Stimulated activated CD4-positive, alpha-beta T cell treated with anti-CD3 and anti-CD28 coated beads, Interleukin-4, amount 100 ng/mL, for 4 hours (primary cell): Measurements from ENCODE around the gene MME.

Experiments used
- DNase-seq, 2 experiments: peaks; one replicate each; pipeline ENCODE4 v3.0.0-alpha.2; 2020

The MME gene

DNA sequence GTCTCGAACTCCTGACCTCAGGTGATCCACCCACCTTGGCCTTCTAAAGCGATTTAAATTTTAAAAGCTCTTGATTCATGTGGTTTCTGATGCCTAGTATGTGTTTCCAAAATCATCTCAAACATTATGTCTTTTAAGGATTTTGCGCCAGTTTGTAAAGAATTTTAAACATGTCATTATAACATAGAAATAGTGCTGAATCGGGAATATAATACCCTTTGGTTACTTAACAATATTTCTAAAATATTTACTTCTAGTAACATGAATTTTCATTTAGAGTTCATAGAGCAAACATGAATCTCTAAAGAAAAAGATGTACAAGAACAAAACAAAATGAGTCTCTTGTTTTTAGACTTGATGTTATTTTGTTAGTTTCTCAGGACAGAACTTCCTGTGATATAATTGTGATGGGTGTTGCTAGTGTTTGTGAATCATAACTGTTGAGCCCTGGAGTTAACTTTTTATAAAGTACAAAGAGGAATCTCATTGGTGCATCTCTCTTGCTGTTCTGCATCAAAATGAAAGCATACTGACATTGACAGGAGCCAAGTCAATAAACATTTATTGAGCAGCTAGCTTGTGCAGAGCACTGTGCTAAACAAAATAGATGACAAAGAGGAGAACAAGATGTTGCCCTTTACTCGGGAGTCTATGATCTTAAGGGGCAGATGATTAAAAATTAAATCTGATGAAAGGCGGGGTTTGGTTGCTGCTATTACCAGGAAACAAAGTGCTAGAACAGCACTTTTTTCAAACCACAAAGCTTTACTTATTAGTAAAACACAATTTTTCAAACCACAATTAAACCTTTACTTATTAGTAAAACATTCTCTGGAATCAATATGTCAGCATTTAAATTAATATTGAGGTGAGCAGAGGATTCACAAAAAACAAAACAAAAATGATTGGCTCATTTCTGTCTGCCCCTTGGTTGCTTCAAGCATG is 73.4 kb downstream of the MME start:
- DNase-seq: no peak

DNA sequence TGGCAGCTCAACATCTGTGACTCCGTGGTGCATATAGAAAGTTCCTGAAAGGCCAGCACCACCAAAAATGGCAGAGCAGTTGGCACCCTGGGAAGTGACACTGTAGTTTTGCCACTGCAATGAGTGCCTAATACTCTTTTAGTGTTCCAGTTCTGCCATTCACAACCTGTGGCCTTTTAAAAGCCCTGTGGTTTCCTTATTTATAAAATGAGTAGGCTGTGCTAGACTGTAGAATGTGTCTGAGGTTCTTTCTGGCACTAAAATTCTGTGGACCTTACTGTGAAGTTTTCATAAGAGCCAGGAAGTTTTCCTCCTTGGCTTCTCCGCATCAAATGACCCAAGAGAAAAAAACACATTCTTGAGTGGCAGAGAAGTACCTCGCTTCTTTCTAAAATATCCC is 74.1 kb downstream of the MME start:
- no peak for DNase-seq

DNA sequence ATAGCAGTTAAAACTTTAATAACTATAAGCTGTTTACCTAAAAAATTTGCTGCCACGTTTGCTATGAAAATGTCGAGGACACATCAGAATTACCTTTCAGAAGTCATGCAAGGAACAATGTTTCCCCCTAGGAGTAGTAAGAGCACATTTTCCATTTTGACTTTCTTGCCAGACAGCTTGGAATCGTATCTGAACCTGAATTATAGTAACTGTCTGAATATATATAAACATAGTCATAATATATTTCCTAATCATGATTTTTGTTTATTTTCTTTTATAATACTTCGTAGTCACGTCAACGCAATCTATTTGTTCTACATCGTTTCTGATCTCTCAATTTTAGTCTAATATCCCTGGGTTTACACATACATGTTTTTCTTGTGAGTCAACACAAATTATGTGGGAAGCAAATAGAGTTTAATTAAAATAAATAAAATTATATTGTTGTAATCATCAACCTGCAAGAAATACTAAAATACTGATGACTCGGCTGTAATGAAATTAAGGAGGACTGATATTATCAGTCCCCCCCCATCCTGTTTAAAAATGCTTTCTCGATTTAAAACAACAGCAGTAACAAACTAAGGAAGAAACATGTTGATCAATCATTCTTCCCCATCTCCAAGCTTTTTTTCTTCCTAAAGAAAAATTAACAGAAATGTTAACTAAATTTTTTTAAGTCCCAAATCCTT is 78.4 kb downstream of the MME start:
- DNase-seq: no peak

DNA sequence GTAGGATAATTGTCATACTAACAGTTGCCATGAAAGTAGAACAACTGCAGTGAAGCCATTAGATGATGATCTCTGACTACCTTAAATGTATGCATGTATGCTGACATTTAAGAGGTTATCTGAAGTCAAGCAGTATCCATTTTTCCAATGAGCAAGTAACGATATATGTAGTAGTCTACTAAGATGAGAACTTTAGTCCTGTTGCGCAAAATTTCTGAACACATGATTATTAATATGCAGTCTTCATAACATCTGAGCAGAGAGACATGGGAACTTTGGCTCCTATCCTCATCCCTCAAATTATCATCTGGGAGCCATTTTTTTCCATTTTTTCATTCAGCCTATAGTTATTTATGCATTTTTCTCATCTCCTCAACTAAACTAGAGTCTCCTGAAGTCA is 79.2 kb downstream of the MME start:
- DNase-seq: no peak

DNA sequence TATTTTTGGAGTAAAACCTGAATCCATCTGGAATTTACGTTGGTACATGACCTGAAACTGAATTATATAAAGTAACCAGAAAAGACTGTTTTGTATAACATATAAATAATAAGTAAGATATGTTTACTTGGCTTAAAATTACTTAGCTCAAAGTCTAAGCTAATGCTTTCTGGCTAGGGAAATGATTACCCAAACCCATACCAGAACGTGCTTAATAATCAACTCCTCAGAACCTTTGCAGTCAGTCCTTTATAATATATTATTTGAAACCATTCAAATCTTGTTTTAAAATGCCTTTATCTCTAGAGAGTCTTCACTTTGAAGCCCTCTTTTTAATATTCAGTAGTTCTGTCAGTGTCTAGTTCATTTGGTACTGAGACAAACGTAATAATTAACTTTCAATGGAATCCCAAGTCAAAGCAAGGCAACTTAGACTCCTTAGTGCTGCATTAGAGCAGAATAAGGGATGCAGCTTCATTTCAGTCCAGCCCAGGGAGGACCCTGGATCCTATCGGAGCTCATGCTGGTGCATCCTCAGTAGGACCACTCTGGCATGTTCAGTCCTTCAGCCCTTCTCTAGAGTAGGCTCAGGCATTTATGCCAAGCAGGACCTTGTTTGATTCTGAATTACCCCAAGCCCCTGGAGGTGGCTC is 81.6 kb downstream of the MME start:
- no peak for DNase-seq

DNA sequence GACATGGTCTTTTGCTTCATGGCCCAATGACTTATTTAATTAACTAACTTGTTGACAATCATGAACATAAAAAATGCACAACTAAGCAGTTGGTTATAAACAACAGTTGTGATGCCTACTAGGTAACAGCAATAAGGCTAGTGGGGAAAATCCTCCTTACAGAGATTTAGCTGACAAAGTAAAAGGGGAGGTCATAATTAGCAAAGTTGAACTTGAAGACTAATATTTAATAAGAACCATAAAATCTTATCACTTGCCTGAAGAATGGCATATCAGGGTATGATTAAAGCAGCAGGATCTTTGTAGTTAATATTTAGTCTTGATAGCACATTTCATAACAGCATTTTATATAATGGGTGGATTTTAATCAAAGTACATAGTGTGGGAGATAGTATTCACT is 84.2 kb downstream of the MME start:
- DNase-seq: no peak

DNA sequence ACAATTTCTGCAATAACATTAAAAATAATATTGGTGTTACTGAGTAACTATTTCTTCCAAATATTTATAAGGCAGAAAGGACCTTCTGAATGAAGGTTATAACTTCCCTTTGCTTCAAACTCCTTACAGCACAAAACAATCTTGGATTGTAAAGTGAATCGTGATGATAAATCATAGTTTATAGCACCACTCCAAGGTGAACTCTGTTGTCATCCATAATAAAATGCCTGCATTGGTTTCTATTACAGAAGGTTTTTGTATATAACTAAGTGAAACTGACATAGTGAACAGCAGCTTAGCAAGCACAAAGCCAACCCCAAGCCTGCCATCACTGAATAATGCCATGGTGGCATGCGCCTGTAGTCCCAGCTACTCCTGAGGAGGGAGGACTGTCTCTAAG is 86.3 kb downstream of the MME start:
- DNase-seq: no peak

DNA sequence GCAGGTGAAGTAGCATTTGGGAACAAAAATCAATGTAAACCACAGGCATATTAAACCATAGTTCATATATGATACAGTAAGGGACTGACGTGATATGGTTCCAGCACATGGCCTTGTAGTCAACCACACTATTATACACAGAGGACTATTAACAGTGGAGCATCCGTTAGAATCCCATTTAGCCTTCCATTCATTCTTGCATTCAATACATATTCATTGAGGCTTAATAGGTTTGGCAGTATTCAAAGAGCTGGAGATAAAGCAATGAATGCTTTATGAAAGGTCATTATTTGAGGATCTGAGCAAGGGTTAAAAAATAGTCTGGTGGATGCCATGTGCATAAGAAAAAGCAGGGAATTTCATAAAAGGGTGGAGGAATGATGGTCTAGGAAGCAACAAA is 89.1 kb downstream of the MME start:
- no peak for DNase-seq

DNA sequence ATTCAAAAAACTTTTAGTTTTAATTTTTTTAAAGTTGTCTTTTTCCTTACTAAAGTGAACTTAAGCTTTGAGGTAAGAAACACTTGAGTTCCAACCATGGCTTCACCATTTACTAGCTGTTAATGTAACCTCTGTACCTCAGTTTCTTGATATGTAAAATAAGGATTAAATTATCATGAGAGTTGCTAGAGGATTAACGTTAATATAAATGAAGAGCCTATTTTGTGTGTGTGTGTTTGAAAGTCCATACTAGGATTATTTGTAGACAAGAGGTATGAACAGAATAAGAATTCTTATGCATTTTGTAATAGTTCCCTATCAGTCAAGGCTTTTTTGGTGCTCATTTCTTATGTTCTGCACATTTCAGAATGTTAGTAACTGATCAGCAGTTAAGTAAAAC is 93.7 kb downstream of the MME start:
- DNase-seq: no peak

DNA sequence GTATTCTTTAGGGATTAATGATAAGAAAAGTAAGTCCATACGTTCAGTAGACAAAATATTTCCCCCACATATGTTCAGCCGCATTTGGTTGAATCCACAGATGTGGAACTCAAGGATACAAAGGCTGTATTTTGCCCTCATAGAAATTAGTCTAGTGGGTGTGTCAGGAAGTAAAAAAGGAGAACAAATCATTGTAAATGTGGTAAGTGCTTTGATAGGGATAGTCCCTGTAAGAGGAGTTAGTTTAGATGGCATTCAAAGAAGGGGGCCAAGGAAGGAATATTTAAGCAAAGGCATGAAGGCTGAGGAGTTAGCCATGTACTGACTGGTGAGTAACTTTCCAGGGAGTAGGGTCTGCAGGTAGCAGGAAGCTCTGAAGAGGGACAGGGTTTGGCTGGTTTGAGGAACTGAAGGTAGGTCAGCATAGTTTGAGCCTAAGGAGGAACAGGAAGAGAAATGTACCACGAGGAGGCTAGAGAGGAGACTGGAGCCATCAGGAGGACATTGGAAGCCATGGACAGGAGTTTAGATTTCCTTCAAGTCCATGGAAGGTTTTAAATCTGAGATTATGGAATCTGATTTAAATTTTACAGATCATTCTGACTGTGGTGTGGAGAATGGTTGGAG is 98.8 kb downstream of the MME start:
- no peak for DNase-seq

DNA sequence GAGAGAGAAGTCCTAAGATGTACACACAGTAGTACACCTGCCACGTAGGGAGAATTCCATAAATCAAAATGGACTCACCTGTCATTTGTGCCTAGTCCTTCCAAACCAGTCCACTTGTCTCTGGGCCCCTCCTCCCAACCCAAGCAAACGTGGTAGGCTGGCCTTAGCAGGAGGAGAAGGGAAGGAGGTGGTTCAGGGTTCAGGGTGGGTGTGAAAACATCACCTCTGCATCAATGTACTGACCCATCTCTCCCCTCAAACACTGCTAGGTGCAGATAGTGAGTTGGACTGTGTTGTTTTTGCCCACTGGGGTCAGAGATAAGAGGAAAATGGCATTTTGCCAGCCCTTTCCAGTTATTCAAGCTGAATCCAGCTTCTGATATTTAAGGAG is 99.3 kb downstream of the MME start:
- DNase-seq: no peak

DNA sequence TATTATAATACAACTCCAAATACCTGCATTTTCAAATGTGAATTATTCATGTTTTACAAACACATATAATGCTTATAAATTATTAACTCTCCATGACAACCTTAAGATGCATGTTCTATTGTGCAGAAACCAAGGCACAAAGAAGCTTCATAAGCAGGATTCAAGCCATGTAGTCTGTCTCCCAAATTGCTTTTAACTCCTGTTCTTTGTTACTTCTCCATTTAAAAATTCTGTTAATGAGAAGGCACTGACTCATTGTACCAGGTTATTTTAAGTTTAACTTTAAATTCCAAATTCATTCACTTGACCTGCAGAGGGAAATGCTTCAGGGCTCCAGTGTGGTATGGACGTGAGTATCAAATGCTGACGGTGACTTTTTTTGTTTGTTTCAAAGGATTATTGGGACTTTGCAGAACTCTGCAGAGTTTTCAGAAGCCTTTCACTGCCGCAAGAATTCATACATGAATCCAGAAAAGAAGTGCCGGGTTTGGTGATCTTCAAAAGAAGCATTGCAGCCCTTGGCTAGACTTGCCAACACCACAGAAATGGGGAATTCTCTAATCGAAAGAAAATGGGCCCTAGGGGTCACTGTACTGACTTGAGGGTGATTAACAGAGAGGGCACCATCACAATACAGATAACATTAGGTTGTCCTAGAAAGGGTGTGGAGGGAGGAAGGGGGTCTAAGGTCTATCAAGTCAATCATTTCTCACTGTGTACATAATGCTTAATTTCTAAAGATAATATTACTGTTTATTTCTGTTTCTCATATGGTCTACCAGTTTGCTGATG is 100.0 kb downstream of the MME start:
- DNase-seq: no peak

DNA sequence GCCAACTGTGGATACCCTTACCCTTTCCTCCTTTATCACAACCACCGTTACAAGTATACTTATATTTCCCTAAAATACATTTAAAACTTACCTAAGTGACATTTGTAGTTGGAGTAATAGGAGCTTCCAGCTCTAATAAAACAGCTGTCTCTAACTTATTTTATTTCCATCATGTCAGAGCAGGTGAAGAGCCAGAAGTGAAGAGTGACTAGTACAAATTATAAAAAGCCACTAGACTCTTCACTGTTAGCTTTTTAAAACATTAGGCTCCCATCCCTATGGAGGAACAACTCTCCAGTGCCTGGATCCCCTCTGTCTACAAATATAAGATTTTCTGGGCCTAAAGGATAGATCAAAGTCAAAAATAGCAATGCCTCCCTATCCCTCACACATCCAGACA is 102.3 kb downstream of the MME start:
- no peak for DNase-seq

DNA sequence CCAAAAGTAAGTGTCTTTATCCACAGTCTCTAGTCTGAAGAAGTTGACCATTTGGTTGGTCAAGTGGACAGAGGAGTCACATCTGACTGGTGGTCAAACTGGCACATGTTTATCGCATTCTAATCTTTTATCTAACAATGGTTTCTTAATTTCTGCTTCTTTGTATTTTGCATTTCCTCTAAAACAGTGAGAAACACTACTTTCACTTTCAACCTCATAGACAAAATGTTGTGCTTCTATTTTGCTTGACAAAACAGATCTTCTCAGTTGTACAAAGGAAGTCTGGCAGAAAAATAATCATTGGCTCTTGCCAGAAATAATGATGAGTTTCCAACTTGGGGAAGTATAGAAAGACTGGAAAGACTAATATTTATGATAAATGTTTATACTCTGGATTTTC is 103.9 kb downstream of the MME start:
- no peak for DNase-seq

DNA sequence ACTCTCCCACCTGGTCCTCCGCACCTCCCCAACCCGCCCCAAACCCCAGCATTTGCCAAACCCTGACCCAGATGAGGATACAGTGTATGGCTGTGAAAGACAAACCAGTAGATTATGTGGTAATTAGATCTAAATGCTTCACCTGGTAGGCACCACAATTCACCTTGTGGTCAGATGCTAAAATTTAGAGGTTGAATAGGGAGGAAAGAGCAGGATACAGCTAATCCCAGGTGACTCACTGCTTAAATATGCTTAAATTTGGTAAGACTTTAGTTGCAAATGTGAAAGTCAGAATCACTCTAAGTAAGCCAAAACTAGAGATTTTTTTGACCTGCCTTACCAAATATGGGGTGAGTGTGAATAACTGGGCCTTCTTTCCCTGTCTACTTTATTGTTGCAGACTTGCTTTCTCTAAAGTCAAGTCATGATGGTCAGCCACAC is 105.5 kb downstream of the MME start:
- no peak for DNase-seq

DNA sequence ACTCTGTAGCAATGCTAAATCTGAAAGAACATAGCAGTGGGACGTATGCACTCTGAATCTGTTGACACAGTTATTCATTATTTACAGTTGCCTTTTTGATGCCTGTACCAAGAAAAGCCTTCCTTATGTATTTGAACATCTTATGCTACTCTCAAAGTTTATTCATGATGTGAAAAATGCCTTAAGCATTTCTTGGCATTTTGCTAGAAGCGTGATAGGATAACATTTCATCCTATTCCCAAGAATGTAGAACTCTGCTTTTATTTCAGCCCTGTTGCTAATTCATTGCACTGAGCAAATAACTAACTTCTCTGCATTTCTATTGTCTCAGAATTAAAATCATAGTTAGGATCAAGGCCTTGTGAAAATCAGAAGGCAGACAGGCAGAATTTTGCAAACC is 107.9 kb downstream of the MME start:
- no peak for DNase-seq

DNA sequence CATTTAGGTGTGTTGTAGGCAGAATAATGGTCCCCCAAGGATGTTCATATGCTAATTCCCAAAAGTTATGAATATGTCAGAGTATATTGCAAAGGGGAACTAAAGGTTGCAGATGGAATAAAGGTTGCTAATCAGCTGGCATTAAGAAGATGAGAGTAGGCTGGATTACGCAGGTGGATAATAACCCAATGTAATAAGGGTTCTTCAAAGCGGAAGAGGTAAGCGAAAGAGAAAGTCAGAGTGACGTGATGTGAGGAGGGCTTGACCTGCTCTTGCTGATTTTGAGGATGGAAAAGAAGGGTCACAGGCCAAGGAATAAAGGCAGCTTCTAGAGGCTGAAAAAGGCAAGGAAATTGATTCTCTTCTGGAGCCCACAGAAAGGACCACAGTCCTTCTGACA is 109.4 kb downstream of the MME start:
- no peak for DNase-seq

DNA sequence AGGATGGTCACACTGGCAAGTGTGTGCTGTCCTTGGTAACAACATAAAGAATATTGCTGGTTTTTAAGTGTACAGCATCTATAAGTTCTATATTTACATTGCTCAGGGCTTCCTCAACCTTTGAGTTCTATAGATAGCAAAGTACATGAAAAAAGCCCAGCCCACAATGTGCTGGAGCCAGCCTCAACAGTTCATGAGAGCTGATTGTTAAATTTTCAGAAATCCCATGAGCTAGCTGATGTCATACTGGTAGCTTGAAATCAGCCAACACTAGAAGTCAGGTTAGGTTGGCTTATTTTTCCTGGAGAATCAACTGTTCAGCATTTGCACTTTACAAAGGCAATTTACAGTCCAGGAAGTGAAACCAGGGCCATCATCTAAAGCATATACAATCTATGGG is 110.6 kb downstream of the MME start:
- no peak for DNase-seq

DNA sequence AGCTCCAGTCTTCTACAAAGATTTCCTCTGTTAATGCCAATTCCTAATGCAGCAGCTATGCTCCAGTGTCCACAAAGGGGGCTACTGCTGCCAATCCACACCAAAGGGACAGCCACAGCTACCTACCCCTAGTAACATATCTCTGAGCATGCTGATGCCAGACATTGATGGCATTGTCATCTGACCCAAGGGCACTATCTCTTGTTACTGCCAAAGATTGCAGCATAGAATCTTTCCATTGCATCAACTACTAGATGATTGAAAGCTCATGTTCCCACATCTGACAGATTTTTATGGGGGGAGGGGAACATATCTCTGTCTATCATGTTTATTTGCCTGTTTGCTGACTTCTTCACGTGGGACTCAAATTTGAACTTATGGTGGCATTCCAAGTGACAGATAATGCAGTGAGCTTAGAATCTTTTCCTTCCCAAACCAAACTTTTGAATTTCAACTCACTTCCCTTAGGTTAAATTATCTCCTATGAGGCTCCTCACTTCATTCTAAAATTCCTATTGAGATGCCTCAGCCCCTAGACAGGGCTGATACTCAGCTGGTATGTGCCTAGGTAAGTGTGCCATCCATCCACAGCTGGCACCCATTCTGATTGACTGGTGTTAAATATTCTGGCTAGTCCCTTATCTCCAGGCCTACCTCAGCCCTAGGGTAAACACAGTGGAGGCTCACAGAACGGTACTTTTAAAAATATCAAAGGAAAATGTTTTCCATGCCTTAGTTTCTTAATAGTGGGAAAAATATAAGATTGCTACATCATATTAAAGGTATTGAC is 113.0 kb downstream of the MME start:
- no peak for DNase-seq

DNA sequence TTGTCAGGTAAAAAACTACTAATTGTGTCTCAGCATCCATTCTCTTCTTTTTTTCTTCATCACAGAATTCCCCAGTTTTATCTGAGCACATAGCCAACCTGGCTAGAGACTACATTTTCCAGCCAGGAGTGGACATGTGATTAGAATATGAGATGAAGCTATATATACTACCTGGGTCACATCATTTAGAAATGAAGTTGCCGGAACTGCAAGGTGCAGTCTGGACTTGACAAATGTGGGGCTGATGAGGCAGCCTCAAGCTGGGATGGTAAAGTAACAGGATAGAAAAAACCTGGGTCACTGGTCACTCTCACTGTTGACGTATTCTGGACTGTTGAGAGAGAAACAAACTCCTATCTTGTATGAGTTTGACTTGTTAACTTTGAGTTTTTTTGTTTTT is 113.7 kb downstream of the MME start:
- no peak for DNase-seq
